ENCODE results near the gene GPR143. TPM values are rescaled to one million over a fixed set of nuclear protein-coding genes. Genes with fewer than 3 reads are reported as not detected.

Gene GPR143
- polyA plus RNA-seq, 2 of the 4 experiments (the other 2 are of a cell fraction), result not detected

- no peak for TF ChIP-seq CBX2 (IDR thresholded peaks at IDR 0.05; ENCODE audit: borderline replicate concordance, low read depth)
- no peak for TF ChIP-seq POLR2AphosphoS2 (conservative IDR thresholded peaks at IDR 0.05; ENCODE audit: low read length)
- no peak for TF ChIP-seq KDM1A (IDR thresholded peaks at IDR 0.05; ENCODE audit: low read depth)
- no peak for TF ChIP-seq RCOR1 (IDR thresholded peaks at IDR 0.05; ENCODE audit: low read depth, low read length)
- no peak for TF ChIP-seq SREBF2 (IDR thresholded peaks at IDR 0.05)
- no peak for TF ChIP-seq MYC (IDR thresholded peaks at IDR 0.05; ENCODE audit: borderline replicate concordance, low read length)
- TF ChIP-seq CBX8 (IDR thresholded peaks at IDR 0.05), result no peak
- TF ChIP-seq POLR2A (IDR thresholded peaks at IDR 0.05; ENCODE audit: low read length), result no peak
- no peak for TF ChIP-seq HEYL (CRISPR knock-in tag; IDR thresholded peaks at IDR 0.05)
- no peak for TF ChIP-seq GATA3 (IDR thresholded peaks at IDR 0.05; ENCODE audit: borderline replicate concordance)
- no peak for TF ChIP-seq EHMT2 (IDR thresholded peaks at IDR 0.05; ENCODE audit: low read depth)
- no peak for TF ChIP-seq ZNF302 (CRISPR knock-in tag; IDR thresholded peaks at IDR 0.05)
- no peak for TF ChIP-seq CTCF (IDR thresholded peaks at IDR 0.05)
- TF ChIP-seq EHF (CRISPR knock-in tag; IDR thresholded peaks at IDR 0.05), result no peak
- TF ChIP-seq TP53 (CRISPR knock-in tag; IDR thresholded peaks at IDR 0.05), result no peak
- TF ChIP-seq PBX3 (IDR thresholded peaks at IDR 0.05), result no peak
- TF ChIP-seq KDM5A (IDR thresholded peaks at IDR 0.05), result no peak
- no peak for TF ChIP-seq HOXA7 (CRISPR knock-in tag; IDR thresholded peaks at IDR 0.05)
- H3K27ac ChIP-seq, result no peak overlapping the region
- WGBS (ENCODE audit: missing lambda C conversion rate), result 27% methylated on average over 4 of the region's 4 CpGs
- no peak for ATAC-seq
- POLR2A ChIA-PET, result no interaction called here
- no peak for FAIRE-seq
- no peak for DNase-seq (ENCODE audit: low read depth in 1 of 2, low spot score in 1 of 2)
- H3K4me3 ChIP-seq, result no peak overlapping the region
- no peaks in the 10 kb centered on the region for H3K9me3 ChIP-seq
- H3K4me2 ChIP-seq, result no peak overlapping the region
- H3K4me1 ChIP-seq, result no peaks in the 10 kb centered on the region
- CTCF ChIA-PET, result interaction anchor here (0.6 to 1.0 kb wide), 2 partner anchors 939 to 1020 kb away, joined by 3 to 4 read pairs; no protein-coding TSS in a partner anchor
These were observed 7.5 kb downstream of the GPR143 start for GRCh38 chrX:9758021-9758638.

GRCh38 chrX:9757366-9757765 is 8.3 kb downstream of the GPR143 start:
- no peak overlapping the region for H3K4me3 ChIP-seq
- H3K4me2 ChIP-seq, result no peak overlapping the region
- no peak for TF ChIP-seq HES2 (IDR thresholded peaks at IDR 0.05)
- no peak for TF ChIP-seq HOXB13 (CRISPR knock-in tag; IDR thresholded peaks at IDR 0.05; ENCODE audit: low read depth)
- TF ChIP-seq NFE2L2 (conservative IDR thresholded peaks at IDR 0.05; ENCODE audit: low read length), result no peak
- TF ChIP-seq MAFK (IDR thresholded peaks at IDR 0.05; ENCODE audit: partially characterized antibody), result no peak
- TF ChIP-seq CBX2 (IDR thresholded peaks at IDR 0.05; ENCODE audit: borderline replicate concordance, low read depth), result no peak
- no peak for TF ChIP-seq ZFP36 (IDR thresholded peaks at IDR 0.05; ENCODE audit: borderline replicate concordance, partially characterized antibody)
- TF ChIP-seq FOSB (CRISPR knock-in tag; IDR thresholded peaks at IDR 0.05), result no peak
- TF ChIP-seq POLR2AphosphoS2 (conservative IDR thresholded peaks at IDR 0.05; ENCODE audit: low read length), result no peak
- TF ChIP-seq HOXB5 (CRISPR knock-in tag; IDR thresholded peaks at IDR 0.05), result no peak
- no peak for TF ChIP-seq CHD2 (IDR thresholded peaks at IDR 0.05; ENCODE audit: low read length, partially characterized antibody)
- TF ChIP-seq ZC3H11A (IDR thresholded peaks at IDR 0.05), result no peak
- TF ChIP-seq CHD4 (IDR thresholded peaks at IDR 0.05; ENCODE audit: borderline replicate concordance), result no peak
- TF ChIP-seq HEYL (CRISPR knock-in tag; IDR thresholded peaks at IDR 0.05), result no peak
- no peak for TF ChIP-seq CTCF (IDR thresholded peaks at IDR 0.05)
- TF ChIP-seq PHF8 (IDR thresholded peaks at IDR 0.05; ENCODE audit: borderline replicate concordance, low read depth), result no peak
- TF ChIP-seq FOSL2 (IDR thresholded peaks at IDR 0.05), result no peak
- TF ChIP-seq FOSL2 (CRISPR knock-in tag; IDR thresholded peaks at IDR 0.05), result no peak
- TF ChIP-seq RAD21 (conservative IDR thresholded peaks at IDR 0.05 in 1 of 2, IDR thresholded peaks at IDR 0.05 in 1 of 2), result no peak
- ChIA-PET CTCF (interaction anchor here (0.6 kb wide), 1 partner anchor 938 kb away, joined by 4 read pairs; no protein-coding TSS in a partner anchor), POLR2A (no interaction called here)
- FAIRE-seq (no peak), DNase-seq (ENCODE audit: low read depth in 1 of 2, low spot score in 1 of 2) (no peak), ATAC-seq (no peak)
- H3K4me1 ChIP-seq, result no peaks in the 10 kb centered on the region
- 48% methylated on average over 7 of the region's 7 CpGs for WGBS (ENCODE audit: missing lambda C conversion rate)
- H3K27ac ChIP-seq, result no peak overlapping the region
- H3K9me3 ChIP-seq, result no peaks in the 10 kb centered on the region
